ENCODE data around the gene DHPS.

DHPS gene

DNA sequence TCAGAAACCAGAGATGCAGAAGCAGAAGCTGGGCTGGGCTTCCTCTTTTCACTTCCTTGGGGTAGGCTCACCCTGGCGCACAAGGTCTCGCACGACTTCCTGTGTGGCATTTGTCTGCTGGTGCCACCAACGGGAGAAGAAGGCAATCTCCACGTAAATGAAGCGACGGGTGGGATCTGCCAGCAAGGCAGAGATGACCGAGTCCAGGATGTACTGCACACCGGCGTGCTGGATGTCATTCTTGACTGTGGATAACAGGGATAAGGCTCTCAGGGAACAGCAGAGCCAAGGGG, 16.5 kb downstream of the DHPS start:
- Histone ChIP-seq H3K9me3 (ENCODE audit: control insufficient read depth in 2 of 2, low read length in 2 of 2) (no peaks in the 10 kb centered on the region), H3K4me1 (ENCODE audit: control insufficient read depth, insufficient read depth, low read length) (peaks cover 36% of the 10 kb centered on the region), H3K27ac (ENCODE audit: low read length) (no peak overlapping the region), H3K36me3 (ENCODE audit: control insufficient read depth in 2 of 2, insufficient read depth in 2 of 2, low read length in 2 of 2) (peaks cover 8 to 19% of the 10 kb centered on the region in 2 donors), H3K27me3 (ENCODE audit: control insufficient read depth in 1 of 2, insufficient read depth in 2 of 2, low read length in 2 of 2) (no peaks in the 10 kb centered on the region), H3K9ac (ENCODE audit: low read length in 2 of 2) (no peak overlapping the region), H3K4me3 (ENCODE audit: low read length in 2 of 2) (peak overlapping the region in 1 of 2 donors; percentile 94)

DNA sequence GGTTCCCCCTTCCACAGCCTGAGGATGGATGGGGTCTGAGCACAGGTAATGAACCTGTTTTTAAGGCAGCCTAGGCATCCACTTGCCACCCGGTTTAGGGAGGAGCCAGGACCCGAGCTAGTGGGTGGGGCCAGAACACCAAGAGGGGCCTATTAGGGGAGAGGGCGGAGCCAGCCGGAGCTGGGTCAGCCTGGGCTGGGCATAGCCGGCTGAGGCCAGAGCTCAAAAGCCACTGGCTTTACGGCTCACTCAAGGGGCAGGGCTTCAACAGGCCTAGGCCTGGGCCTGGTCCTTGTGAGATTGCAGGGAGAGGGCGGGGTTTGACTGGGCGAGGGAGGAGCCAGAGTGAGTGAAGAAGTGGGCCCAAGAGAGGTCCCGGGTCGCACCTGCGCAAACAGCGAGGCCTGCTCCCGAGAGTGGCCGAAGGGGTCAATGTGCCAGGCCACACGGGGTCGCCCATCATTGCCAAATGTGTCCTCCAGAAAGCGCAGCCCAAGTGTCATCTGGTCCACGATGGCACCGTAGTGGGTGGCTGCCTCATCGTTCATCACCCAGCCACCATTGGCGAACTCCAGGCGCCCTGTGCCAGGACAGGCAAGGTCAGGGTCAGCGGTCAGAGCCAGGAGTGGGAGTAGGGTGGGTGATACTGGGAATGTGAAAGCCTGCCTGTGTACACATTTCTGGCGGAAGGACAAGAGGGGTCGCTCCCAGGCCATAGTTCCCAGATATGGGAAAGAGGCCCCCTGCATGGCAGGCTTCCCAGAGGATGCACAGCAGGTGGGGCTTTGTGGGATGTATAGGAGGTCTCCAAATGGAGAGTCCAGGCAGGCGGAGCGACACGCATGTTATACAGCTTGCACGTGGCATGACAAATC, 17.0 kb downstream of the DHPS start:
- Histone ChIP-seq H3K36me3 (ENCODE audit: control insufficient read depth in 2 of 2, insufficient read depth in 2 of 2, low read length in 2 of 2) (peaks cover 11 to 23% of the 10 kb centered on the region in 2 donors), H3K9ac (ENCODE audit: low read length in 2 of 2) (no peak overlapping the region), H3K9me3 (ENCODE audit: control insufficient read depth in 2 of 2, low read length in 2 of 2) (no peaks in the 10 kb centered on the region), H3K27me3 (ENCODE audit: control insufficient read depth in 1 of 2, insufficient read depth in 2 of 2, low read length in 2 of 2) (no peaks in the 10 kb centered on the region), H3K27ac (ENCODE audit: low read length) (no peak overlapping the region), H3K4me3 (ENCODE audit: low read length in 2 of 2) (no peak overlapping the region), H3K4me1 (ENCODE audit: control insufficient read depth, insufficient read depth, low read length) (peaks cover 32% of the 10 kb centered on the region)

DNA sequence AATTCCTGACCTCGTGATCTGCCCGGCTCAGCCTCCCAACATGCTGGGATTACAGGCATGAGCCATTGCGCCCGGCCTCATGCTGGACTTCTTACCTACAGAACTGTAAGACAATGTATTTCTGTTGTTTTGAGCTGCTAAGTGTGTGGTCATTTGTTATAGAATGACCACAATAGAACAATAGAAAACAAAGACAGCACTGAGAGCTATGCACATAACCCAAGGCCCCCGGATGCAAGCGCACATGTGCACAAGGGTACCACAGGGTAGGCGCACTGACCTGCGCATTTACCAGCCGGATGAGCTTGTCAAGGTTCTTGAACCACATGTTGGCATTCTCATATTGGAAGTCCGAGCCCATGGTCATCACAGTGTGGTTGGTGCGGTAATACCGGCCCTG, 20.7 kb downstream of the DHPS start:
- H3K36me3 ChIP-seq (ENCODE audit: control insufficient read depth in 2 of 2, insufficient read depth in 2 of 2, low read length in 2 of 2) = peaks cover 18 to 30% of the 10 kb centered on the region in 2 donors
- no peak overlapping the region for H3K9ac ChIP-seq (ENCODE audit: low read length in 2 of 2)
- no peak overlapping the region for H3K4me3 ChIP-seq (ENCODE audit: low read length in 2 of 2)
- H3K27me3 ChIP-seq (ENCODE audit: control insufficient read depth in 1 of 2, insufficient read depth in 2 of 2, low read length in 2 of 2) = no peaks in the 10 kb centered on the region
- H3K9me3 ChIP-seq (ENCODE audit: control insufficient read depth in 2 of 2, low read length in 2 of 2) = no peaks in the 10 kb centered on the region
- peaks cover 6% of the 10 kb centered on the region for H3K4me1 ChIP-seq (ENCODE audit: control insufficient read depth, insufficient read depth, low read length)
- no peak overlapping the region for H3K27ac ChIP-seq (ENCODE audit: low read length)

DNA sequence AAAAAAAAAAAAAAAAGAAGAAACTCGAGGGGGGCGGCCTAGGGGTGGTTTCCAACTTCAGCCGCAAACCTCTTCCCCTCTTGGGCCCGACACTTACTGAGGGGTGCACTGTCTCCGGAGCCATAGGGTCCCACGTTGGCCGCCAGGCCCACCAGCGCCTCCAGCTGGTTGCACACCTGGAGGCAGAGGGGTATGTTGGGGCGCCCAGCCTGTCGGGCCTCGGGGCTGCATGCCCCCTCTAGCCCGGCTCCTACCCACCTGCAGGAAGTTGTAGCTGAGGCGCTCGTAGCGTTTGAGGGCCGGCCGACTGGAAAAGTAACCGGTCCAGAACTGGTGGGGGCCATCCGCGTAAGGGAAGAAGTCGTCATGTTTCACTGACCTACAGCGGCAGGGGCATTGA, 23.7 kb downstream of the DHPS start:
- H3K4me1 ChIP-seq (ENCODE audit: control insufficient read depth, insufficient read depth, low read length) = no peaks in the 10 kb centered on the region
- H3K27me3 ChIP-seq (ENCODE audit: control insufficient read depth in 1 of 2, insufficient read depth in 2 of 2, low read length in 2 of 2) = no peaks in the 10 kb centered on the region
- H3K36me3 ChIP-seq (ENCODE audit: control insufficient read depth in 2 of 2, insufficient read depth in 2 of 2, low read length in 2 of 2) = peaks cover 18 to 33% of the 10 kb centered on the region in 2 donors
- no peak overlapping the region for H3K9ac ChIP-seq (ENCODE audit: low read length in 2 of 2)
- no peak overlapping the region for H3K4me3 ChIP-seq (ENCODE audit: low read length in 2 of 2)
- H3K9me3 ChIP-seq (ENCODE audit: control insufficient read depth in 2 of 2, low read length in 2 of 2) = no peaks in the 10 kb centered on the region
- no peak overlapping the region for H3K27ac ChIP-seq (ENCODE audit: low read length)

DNA sequence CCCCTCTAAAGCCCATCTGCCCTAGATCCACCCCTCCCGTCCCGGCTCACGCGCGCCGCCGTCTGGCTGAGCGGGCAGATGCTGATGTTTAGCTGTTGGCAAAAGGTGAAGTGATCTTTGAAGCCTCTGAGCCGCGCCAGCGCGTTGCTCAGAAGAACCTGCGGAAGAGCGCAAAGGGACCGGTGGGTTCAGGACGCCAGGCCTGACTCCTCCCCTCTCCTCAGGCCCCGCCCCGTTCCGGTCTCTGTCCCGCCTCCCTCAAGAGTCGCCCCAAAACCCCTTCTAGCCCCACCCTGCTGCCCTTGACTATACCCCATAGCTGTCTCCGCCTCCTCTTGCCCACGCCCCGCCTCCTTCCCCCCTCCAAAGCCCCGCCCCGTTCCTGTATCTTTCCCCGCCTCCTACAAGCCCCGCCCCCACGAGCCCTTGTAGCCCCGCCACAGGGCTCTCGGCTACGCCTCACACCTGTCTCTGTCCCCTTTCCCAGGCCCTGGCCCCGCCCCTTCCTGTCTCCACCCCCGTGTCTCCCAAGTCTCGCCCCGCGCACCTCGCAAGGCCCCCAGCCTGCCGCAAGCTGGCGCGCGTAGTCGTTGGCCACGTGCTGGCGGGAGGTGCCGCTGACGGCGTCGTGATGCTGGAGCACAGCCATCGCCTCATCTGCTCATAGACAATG, 24.6 kb downstream of the DHPS start:
- no peak overlapping the region for H3K9ac ChIP-seq (ENCODE audit: low read length in 2 of 2)
- no peak overlapping the region for H3K4me3 ChIP-seq (ENCODE audit: low read length in 2 of 2)
- H3K9me3 ChIP-seq (ENCODE audit: control insufficient read depth in 2 of 2, low read length in 2 of 2) = no peaks in the 10 kb centered on the region
- H3K27ac ChIP-seq (ENCODE audit: low read length) = no peak overlapping the region
- H3K27me3 ChIP-seq (ENCODE audit: control insufficient read depth in 1 of 2, insufficient read depth in 2 of 2, low read length in 2 of 2) = no peaks in the 10 kb centered on the region
- no peaks in the 10 kb centered on the region for H3K4me1 ChIP-seq (ENCODE audit: control insufficient read depth, insufficient read depth, low read length)
- H3K36me3 ChIP-seq (ENCODE audit: control insufficient read depth in 2 of 2, insufficient read depth in 2 of 2, low read length in 2 of 2) = peaks cover 18 to 35% of the 10 kb centered on the region in 2 donors

DNA sequence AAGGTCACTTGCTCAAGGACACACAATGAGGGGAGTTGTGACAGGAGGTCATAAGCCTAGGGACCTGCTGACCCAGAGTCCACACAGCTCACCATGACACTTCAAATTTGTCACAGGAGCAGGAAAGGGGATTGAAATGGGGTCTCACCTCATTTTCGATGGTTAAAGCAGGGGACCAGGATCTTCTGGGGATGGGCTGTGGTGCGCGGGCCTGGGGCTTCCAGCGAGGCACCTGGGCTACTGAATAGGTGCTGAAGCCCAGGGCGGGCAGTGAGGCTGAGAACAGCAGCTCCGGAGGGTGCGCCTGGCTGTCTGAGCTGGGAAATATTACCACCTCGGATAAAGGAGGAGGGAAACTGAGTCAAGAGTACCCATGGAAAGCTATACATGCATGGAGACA, 26.1 kb downstream of the DHPS start:
- Histone ChIP-seq H3K27ac (ENCODE audit: low read length) (no peak overlapping the region), H3K4me1 (ENCODE audit: control insufficient read depth, insufficient read depth, low read length) (no peaks in the 10 kb centered on the region), H3K9ac (ENCODE audit: low read length in 2 of 2) (no peak overlapping the region), H3K27me3 (ENCODE audit: control insufficient read depth in 1 of 2, insufficient read depth in 2 of 2, low read length in 2 of 2) (no peaks in the 10 kb centered on the region), H3K36me3 (ENCODE audit: control insufficient read depth in 2 of 2, insufficient read depth in 2 of 2, low read length in 2 of 2) (peaks cover 17 to 29% of the 10 kb centered on the region in 2 donors), H3K9me3 (ENCODE audit: control insufficient read depth in 2 of 2, low read length in 2 of 2) (no peaks in the 10 kb centered on the region), H3K4me3 (ENCODE audit: low read length in 2 of 2) (no peak overlapping the region)

DNA sequence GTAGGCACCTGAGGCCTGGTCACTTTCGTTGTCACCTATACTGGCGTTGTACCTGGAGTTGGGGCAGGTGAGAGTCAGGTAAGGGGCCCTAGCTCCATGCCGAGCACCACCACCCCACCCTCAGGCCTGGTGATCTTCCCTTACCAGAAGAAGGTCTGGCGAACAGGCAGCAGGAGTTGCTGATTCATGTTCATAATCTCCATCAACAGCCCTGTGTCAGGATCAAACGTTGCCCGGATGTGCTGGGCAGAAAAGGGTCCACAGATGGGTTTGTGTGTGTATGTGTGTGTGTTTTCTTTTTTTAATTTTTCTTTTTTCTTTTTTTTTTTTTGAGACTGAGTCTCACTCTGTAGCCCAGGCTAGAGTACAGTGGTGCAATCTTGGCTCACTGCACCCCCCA, 29.5 kb downstream of the DHPS start:
- H3K27me3 ChIP-seq (ENCODE audit: control insufficient read depth in 1 of 2, insufficient read depth in 2 of 2, low read length in 2 of 2) = no peaks in the 10 kb centered on the region
- H3K36me3 ChIP-seq (ENCODE audit: control insufficient read depth in 2 of 2, insufficient read depth in 2 of 2, low read length in 2 of 2) = peaks cover 14 to 21% of the 10 kb centered on the region in 2 donors
- H3K4me3 ChIP-seq (ENCODE audit: low read length in 2 of 2) = no peak overlapping the region
- H3K27ac ChIP-seq (ENCODE audit: low read length) = no peak overlapping the region
- H3K4me1 ChIP-seq (ENCODE audit: control insufficient read depth, insufficient read depth, low read length) = peaks cover 10% of the 10 kb centered on the region
- no peak overlapping the region for H3K9ac ChIP-seq (ENCODE audit: low read length in 2 of 2)
- H3K9me3 ChIP-seq (ENCODE audit: control insufficient read depth in 2 of 2, low read length in 2 of 2) = no peaks in the 10 kb centered on the region

DNA sequence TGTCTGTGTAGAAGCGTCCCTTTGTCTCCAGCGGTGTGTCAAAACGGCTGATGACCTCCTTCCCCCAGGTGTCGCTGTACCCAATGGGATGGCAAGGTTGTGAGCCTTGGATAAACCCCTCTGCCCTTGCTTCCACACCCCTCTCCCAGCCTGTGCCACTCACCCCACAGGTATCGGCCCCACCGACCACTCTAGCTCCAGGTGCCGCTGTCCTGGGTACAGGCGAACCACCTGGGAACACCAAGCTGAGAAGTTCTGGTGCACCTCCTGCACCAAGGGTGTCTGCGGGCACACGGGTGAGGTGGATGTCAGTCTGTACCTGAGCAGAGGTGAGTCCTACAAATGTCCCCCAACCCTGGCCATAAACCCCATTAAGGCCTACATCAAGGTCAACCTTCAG, 31.7 kb downstream of the DHPS start:
- H3K4me1 ChIP-seq (ENCODE audit: control insufficient read depth, insufficient read depth, low read length) = peaks cover 10% of the 10 kb centered on the region
- no peak overlapping the region for H3K27ac ChIP-seq (ENCODE audit: low read length)
- H3K36me3 ChIP-seq (ENCODE audit: control insufficient read depth in 2 of 2, insufficient read depth in 2 of 2, low read length in 2 of 2) = peaks cover 3 to 5% of the 10 kb centered on the region in 2 donors
- H3K27me3 ChIP-seq (ENCODE audit: control insufficient read depth in 1 of 2, insufficient read depth in 2 of 2, low read length in 2 of 2) = no peaks in the 10 kb centered on the region
- no peak overlapping the region for H3K9ac ChIP-seq (ENCODE audit: low read length in 2 of 2)
- H3K9me3 ChIP-seq (ENCODE audit: control insufficient read depth in 2 of 2, low read length in 2 of 2) = no peaks in the 10 kb centered on the region
- no peak overlapping the region for H3K4me3 ChIP-seq (ENCODE audit: low read length in 2 of 2)

DNA sequence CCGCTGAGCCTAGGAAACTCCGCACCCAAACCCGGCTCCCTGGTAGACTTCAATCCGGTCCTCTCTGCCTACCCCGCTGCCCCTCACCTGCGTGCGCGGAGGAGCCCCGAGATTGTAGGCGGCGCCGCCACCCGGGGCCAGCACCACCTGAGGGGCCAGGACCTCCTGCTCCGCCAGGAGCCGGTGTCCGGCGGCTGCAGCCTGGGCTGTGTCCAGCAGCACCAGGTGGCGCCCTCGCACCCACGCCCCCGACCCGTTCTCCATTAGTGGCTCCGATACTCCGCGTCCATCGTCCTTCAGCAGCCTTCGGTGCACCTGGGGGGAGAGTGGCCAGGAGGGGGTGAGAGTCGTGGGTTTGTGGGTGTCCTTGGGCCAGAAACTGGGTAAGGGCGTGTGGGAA, 33.6 kb downstream of the DHPS start:
- H3K9me3 ChIP-seq (ENCODE audit: control insufficient read depth in 2 of 2, low read length in 2 of 2) = no peaks in the 10 kb centered on the region
- H3K4me3 ChIP-seq (ENCODE audit: low read length in 2 of 2) = peak overlapping the region; percentile 9 to 66
- H3K27ac ChIP-seq (ENCODE audit: low read length) = no peak overlapping the region
- peaks cover 2 to 3% of the 10 kb centered on the region in 2 donors for H3K36me3 ChIP-seq (ENCODE audit: control insufficient read depth in 2 of 2, insufficient read depth in 2 of 2, low read length in 2 of 2)
- H3K9ac ChIP-seq (ENCODE audit: low read length in 2 of 2) = no peak overlapping the region
- no peaks in the 10 kb centered on the region for H3K27me3 ChIP-seq (ENCODE audit: control insufficient read depth in 1 of 2, insufficient read depth in 2 of 2, low read length in 2 of 2)
- peaks cover 10% of the 10 kb centered on the region for H3K4me1 ChIP-seq (ENCODE audit: control insufficient read depth, insufficient read depth, low read length)

DNA sequence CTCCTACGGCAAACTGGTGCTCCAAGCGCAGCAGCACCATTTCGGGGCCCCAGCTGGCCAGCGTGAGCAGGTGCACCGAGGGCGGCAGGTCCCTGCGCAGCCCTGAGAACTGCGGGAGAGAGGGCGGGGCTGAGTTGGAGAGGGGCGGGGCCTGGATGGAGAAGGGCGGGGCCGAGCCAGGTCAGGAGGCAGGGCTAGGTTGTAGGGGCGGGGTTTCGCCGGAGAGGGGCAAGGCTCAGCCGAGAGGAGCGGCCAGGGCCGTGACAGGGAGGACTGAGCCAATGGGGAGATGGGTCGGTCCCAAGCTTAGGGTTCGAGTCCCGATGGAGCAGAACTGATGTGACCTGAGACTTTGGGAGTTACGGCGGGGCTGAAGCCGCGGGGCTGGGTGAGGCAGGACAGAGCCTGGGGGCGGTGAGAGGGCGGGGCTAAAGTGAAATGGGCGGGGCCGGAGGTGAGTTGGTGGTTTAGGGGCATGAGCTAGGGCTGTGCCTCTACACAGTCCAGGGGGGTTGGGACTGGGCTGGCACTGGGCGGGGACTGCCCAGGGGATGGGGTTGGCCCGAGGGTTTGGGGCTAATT, 34.1 kb downstream of the DHPS start:
- Histone ChIP-seq H3K4me3 (ENCODE audit: low read length in 2 of 2) (peak overlapping the region; percentile 9 to 66), H3K27ac (ENCODE audit: low read length) (no peak overlapping the region), H3K9ac (ENCODE audit: low read length in 2 of 2) (no peak overlapping the region), H3K36me3 (ENCODE audit: control insufficient read depth in 2 of 2, insufficient read depth in 2 of 2, low read length in 2 of 2) (peaks cover 2 to 3% of the 10 kb centered on the region in 2 donors), H3K4me1 (ENCODE audit: control insufficient read depth, insufficient read depth, low read length) (peaks cover 10% of the 10 kb centered on the region), H3K9me3 (ENCODE audit: control insufficient read depth in 2 of 2, low read length in 2 of 2) (no peaks in the 10 kb centered on the region), H3K27me3 (ENCODE audit: control insufficient read depth in 1 of 2, insufficient read depth in 2 of 2, low read length in 2 of 2) (no peaks in the 10 kb centered on the region)

DNA sequence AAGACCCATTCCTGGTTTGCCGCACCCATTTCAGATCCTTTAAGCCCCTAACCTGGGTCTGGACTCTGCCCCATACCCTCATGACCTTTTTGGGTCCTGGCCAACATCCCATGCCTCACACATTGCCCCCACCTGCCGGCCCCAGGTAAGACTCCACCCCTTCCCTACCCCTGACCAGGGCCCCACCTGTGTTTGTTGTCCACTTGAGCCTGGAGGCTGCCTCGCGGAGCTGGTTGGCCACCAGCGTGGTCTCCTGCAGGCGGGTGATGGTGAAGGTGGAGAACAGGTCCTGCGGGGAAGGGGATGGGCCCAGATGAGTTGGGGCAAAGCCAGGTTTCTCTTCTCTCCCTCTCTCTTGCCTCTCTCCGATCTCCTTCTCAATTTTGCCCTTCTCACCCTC, 34.6 kb downstream of the DHPS start:
- no peaks in the 10 kb centered on the region for H3K27me3 ChIP-seq (ENCODE audit: control insufficient read depth in 1 of 2, insufficient read depth in 2 of 2, low read length in 2 of 2)
- H3K9ac ChIP-seq (ENCODE audit: low read length in 2 of 2) = no peak overlapping the region
- H3K4me3 ChIP-seq (ENCODE audit: low read length in 2 of 2) = peak overlapping the region; percentile 9 to 44
- no peak overlapping the region for H3K27ac ChIP-seq (ENCODE audit: low read length)
- H3K9me3 ChIP-seq (ENCODE audit: control insufficient read depth in 2 of 2, low read length in 2 of 2) = no peaks in the 10 kb centered on the region
- H3K4me1 ChIP-seq (ENCODE audit: control insufficient read depth, insufficient read depth, low read length) = peaks cover 10% of the 10 kb centered on the region
- peaks cover 0 to 3% of the 10 kb centered on the region in 2 donors for H3K36me3 ChIP-seq (ENCODE audit: control insufficient read depth in 2 of 2, insufficient read depth in 2 of 2, low read length in 2 of 2)

All from stomach smooth muscle (tissue), 2 donors.